Endothelial cell of umbilical vein (primary cell): ENCODE results near the gene TLR1. TPM values are rescaled to one million over a fixed set of nuclear protein-coding genes. Genes with fewer than 3 reads are reported as not detected.

ENCODE experiments used
- Bru-seq: library from RNA; stranded (reverse); fragments of 400-500 nt; gene quantifications from one replicate; lab custom pipeline; 2021; lab: Mats Ljungman, UMichigan
- BruChase-seq, 2 experiments: library from RNA; stranded (reverse); fragments of 400-500 nt; gene quantifications; one replicate each; lab custom pipeline; 2021; lab: Mats Ljungman, UMichigan
- BruUV-seq: library from RNA; stranded (reverse); fragments of 400-500 nt; replicated peaks from 2 replicates; lab custom pipeline; 2021; lab: Mats Ljungman, UMichigan
- CTCF ChIA-PET: fragments of 300-600, 350-600 bp; sonication (Branson Sonifier 250); formaldehyde crosslinking; loops from one replicate; lab custom pipeline; 2021; ENCODE audit warnings: antibody characterized with exemption, inconsistent platforms; lab: Charles Lee
- POLR2A ChIA-PET: fragments of 300-600, 350-600 bp; sonication (Branson Sonifier 250); formaldehyde crosslinking; loops from one replicate; lab custom pipeline; 2021; ENCODE audit warnings: antibody characterized with exemption, inconsistent platforms; lab: Charles Lee
- DNase-seq: peaks from one replicate; pipeline ENCODE4 v3.0.0-alpha.2; 2011; ENCODE audit warnings: low read depth, low spot score
- FAIRE-seq: peaks from 2 replicates; lab custom pipeline; 2011; peaks lifted over from hg19 to GRCh38; lab: Jason Lieb, UNC
- H2AFZ ChIP-seq: 2 replicates; pipeline ENCODE4 v1.6.0; 2012; ENCODE audit warnings: low read depth, low read length, control low read depth, inconsistent platforms
- H3K27ac ChIP-seq: 2 replicates; pipeline ENCODE4 v1.5.1; 2011; ENCODE audit warnings: low read depth, mild to moderate bottlenecking, control low read depth, low read length, moderate library complexity; ENCODE audit not compliant: insufficient read depth
- H3K27me3 ChIP-seq, 2 experiments: 2 replicates each; pipeline versions ENCODE4 v1.6.0 to v1.6.1; 2011; ENCODE audit warnings: low read length in 2 of 2, mixed read lengths in 1 of 2; ENCODE audit not compliant: control insufficient read depth in 2 of 2, insufficient read depth in 2 of 2
- H3K36me3 ChIP-seq, 2 experiments: 2 replicates in 1 of 2; 3 replicates in 1 of 2; pipeline ENCODE4 v1.5.1; 2011; ENCODE audit warnings: low read length in 2 of 2, mild to moderate bottlenecking in 1 of 2, moderate library complexity in 1 of 2; ENCODE audit not compliant: control insufficient read depth in 2 of 2, insufficient read depth in 2 of 2; ENCODE audit errors: extremely low read depth in 1 of 2
- H3K4me1 ChIP-seq: 3 replicates; pipeline ENCODE4 v1.5.1; 2011; ENCODE audit warnings: mild to moderate bottlenecking, low read length; ENCODE audit not compliant: control insufficient read depth, insufficient read depth; ENCODE audit errors: extremely low read depth
- H3K4me2 ChIP-seq: 2 replicates; pipeline ENCODE4 v1.6.1; 2011; ENCODE audit warnings: low read length, control low read depth, mixed read lengths; ENCODE audit not compliant: insufficient read depth
- H3K4me3 ChIP-seq, 3 experiments: fragments of 200-600 bp in 1 of 3; sonication (generic), shearing (Covaris generic) in 1 of 3; replicated peaks in 1 of 3; 2 replicates each; pipeline ENCODE4 v1.5.1; 2011 to 2016; ENCODE audit warnings: control low read depth in 3 of 3, low read length in 3 of 3, mild to moderate bottlenecking in 2 of 3, inconsistent platforms in 1 of 3, low read depth in 1 of 3, moderate library complexity in 1 of 3; ENCODE audit not compliant: insufficient read depth in 1 of 3
- H3K79me2 ChIP-seq: 2 replicates; pipeline ENCODE4 v1.6.0; 2012; ENCODE audit warnings: low read length, inconsistent platforms; ENCODE audit not compliant: control insufficient read depth, insufficient read depth
- H3K9ac ChIP-seq: replicated peaks from 2 replicates; pipeline ENCODE3; 2011; ENCODE audit warnings: low read length, control low read depth; ENCODE audit not compliant: insufficient read depth; ENCODE audit errors: extremely low read depth
- H3K9me1 ChIP-seq: replicated peaks from 3 replicates; pipeline ENCODE4 v1.6.0; 2011; ENCODE audit warnings: mild to moderate bottlenecking, low read length; ENCODE audit not compliant: control insufficient read depth, insufficient read depth; ENCODE audit errors: extremely low read depth
- H3K9me3 ChIP-seq: replicated peaks from 2 replicates; pipeline ENCODE4 v1.5.1; 2012; ENCODE audit warnings: low read length, inconsistent platforms; ENCODE audit not compliant: control insufficient read depth, insufficient read depth
- H4K20me1 ChIP-seq: replicated peaks from 2 replicates; pipeline ENCODE3; 2011; ENCODE audit warnings: mild to moderate bottlenecking, low read length; ENCODE audit not compliant: control insufficient read depth, insufficient read depth; ENCODE audit errors: extremely low read depth
- MYC ChIP-seq: IDR thresholded peaks from one replicate; pipeline ENCODE4 v1.6.1; 2011; ENCODE audit warnings: mild to moderate bottlenecking, low read depth, low read length
- dilution Hi-C: fragments of 300-500 bp; cut with MboI; formaldehyde crosslinking; loops from one replicate; pipeline ENCODE4 v1.15.0; 2019; ENCODE audit warnings: low sequenced_read_pairs; ENCODE audit not compliant: extremely low pct_ligation_motif_present
- intact Hi-C: fragments of 100-400 bp; cut with micrococcal nuclease; formaldehyde crosslinking; loops from one replicate; pipeline ENCODE4 v1.10.0; 2022
- long read RNA-seq: library from polyadenylated mRNA; stranded (forward); transcript quantifications from one replicate; pipeline ENCODE4 v2.0.0, GENCODE V29; 2021
- polyA minus RNA-seq, 3 experiments: library from RNA; depleted of rRNA, polyadenylated mRNA; stranded (reverse); fragments of >200 nt; gene quantifications; 1 replicate in 1 of 3; 2 replicates in 2 of 3; pipeline ENCODE4 v1.2.3, GENCODE V29; 2011
- polyA plus RNA-seq, 4 experiments: library from polyadenylated mRNA; depleted of rRNA in 3 of 4; stranded (reverse) in 3 of 4; unstranded in 1 of 4; fragments of >200 nt; gene quantifications; 2 replicates each; pipeline versions ENCODE4 v1.2.1 to v1.2.3, GENCODE V29; 2011 to 2012; ENCODE audit warnings: missing spikeins in 1 of 4
- total RNA-seq: library from RNA; stranded (reverse); gene quantifications from 2 replicates; pipeline ENCODE4 v1.2.3, GENCODE V29; 2021
- TF ChIP-seq, protein P1 (sequence below), 2 donors: IDR thresholded peaks; 1 replicate in 1 of 2; 2 replicates in 1 of 2; pipeline ENCODE4 v1.5.1; 2011; ENCODE audit warnings: low read length in 2 of 2, mild to moderate bottlenecking in 2 of 2, moderate library complexity in 2 of 2, control low read depth in 1 of 2, inconsistent platforms in 1 of 2, low read depth in 1 of 2; ENCODE audit not compliant: insufficient read depth in 1 of 2; ENCODE audit errors: extremely low read depth in 1 of 2

TLR1 gene, protein sequence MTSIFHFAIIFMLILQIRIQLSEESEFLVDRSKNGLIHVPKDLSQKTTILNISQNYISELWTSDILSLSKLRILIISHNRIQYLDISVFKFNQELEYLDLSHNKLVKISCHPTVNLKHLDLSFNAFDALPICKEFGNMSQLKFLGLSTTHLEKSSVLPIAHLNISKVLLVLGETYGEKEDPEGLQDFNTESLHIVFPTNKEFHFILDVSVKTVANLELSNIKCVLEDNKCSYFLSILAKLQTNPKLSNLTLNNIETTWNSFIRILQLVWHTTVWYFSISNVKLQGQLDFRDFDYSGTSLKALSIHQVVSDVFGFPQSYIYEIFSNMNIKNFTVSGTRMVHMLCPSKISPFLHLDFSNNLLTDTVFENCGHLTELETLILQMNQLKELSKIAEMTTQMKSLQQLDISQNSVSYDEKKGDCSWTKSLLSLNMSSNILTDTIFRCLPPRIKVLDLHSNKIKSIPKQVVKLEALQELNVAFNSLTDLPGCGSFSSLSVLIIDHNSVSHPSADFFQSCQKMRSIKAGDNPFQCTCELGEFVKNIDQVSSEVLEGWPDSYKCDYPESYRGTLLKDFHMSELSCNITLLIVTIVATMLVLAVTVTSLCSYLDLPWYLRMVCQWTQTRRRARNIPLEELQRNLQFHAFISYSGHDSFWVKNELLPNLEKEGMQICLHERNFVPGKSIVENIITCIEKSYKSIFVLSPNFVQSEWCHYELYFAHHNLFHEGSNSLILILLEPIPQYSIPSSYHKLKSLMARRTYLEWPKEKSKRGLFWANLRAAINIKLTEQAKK
- 2.7 and 4.6 TPM in 2 replicates for total RNA-seq
- polyA plus RNA-seq = 0.59 and 0.81 TPM in 2 replicates
- 0.75 and 0.87 TPM in 2 replicates for polyA plus RNA-seq (2011; cell fraction: cytosol; rRNA removed)
- 0.53 and 0.66 TPM in 2 replicates for polyA plus RNA-seq (2011; cell fraction: nucleus; rRNA removed)
- 0.94 and 1.8 TPM in 2 replicates for polyA plus RNA-seq (2012)
- 1.5 and 3.0 TPM in 2 replicates for polyA minus RNA-seq
- not detected for polyA minus RNA-seq (2011; cell fraction: cytosol; rRNA and poly(A)+ RNA removed)
- polyA minus RNA-seq (2011; cell fraction: nucleus; rRNA and poly(A)+ RNA removed) = 1.2 and 1.5 TPM in 2 replicates
- Bru-seq, nascent RNA = percentile 39 among the genes with signal in this experiment
- percentile 46 among the genes with signal in this experiment for BruChase-seq, experiment 1, labeled RNA remaining after a 6-hour chase
- percentile 55 among the genes with signal in this experiment for BruChase-seq, experiment 2, labeled RNA remaining after a 2-hour chase
- long read RNA-seq, partial matches to known transcripts = 0 of 5 reads
- long read RNA-seq, other reads (novel, unspliced or antisense) = 4 of 5 reads

DNA sequence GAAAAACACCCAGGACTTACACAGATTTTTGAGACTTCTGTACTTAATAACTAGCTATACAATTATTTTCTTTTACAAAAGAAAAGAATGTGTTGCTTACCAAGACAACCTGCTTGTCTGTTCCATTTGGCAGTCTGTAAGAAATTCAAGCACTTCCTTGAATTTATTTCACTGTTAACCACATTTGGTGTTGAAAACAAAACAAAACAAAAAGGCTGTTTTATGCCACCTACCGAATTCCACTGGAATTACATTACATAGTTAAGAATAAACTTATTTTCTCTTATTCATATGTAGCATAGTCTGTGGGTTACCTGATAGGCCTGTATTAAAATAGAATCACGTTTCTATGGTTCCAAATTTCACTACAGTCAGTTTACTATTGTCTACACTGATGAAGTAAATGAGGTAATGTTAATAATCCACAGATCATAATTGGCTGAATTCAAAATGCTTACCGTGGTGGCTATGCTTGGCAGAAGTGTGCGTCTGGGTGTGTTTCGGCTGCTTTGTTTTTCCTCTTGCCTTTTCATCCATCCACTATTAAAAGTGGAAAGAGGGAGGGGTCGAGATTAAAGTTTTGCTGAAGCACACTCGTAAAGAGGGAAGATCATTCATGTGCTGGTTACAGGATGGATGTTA is at the start of gene TLR1:
Gene TLR1, minus strand, starts transcription at position 138 of the 642 bp plus-strand sequence. CDS start 5,960 bp downstream, outside the sequence.
- Histone ChIP-seq H3K27ac (peak within 1 kb of the TSS; percentile 30), H3K4me3 (peak within 1 kb of the TSS in 2 of 3 experiments; percentile 11 to 54), H3K27me3 (no peaks in the 10 kb centered on the region), H3K9ac (peak within 1 kb of the TSS; percentile 39), H3K9me3 (no peaks in the 10 kb centered on the region), H3K4me1 (peaks cover 19% of the 10 kb centered on the region), H4K20me1 (no peaks in the 10 kb centered on the region), H2AFZ (peak within 1 kb of the TSS; percentile 100), H3K79me2 (no peaks in the 10 kb centered on the region), H3K9me1 (no peaks in the 10 kb centered on the region), H3K4me2 (peak within 1 kb of the TSS; percentile 80), H3K36me3 (no peaks in the 10 kb centered on the region)
- ChIA-PET POLR2A (no interaction called here), CTCF (interaction anchor here (0.7 to 4.6 kb wide), 32 partner anchors 8 to 631 kb away, joined by 3 to 31 read pairs (median 4); partner anchors contain the start of gene TLR10)
- peak; percentile 89 for DNase-seq
- dilution Hi-C loops (no loop called here), intact Hi-C loops (loop anchor here (1.0 to 2.0 kb wide), 2 partner anchors 45 to 52 kb away; partner anchors contain the start of gene TLR6)
- TF ChIP-seq, protein P1, sequence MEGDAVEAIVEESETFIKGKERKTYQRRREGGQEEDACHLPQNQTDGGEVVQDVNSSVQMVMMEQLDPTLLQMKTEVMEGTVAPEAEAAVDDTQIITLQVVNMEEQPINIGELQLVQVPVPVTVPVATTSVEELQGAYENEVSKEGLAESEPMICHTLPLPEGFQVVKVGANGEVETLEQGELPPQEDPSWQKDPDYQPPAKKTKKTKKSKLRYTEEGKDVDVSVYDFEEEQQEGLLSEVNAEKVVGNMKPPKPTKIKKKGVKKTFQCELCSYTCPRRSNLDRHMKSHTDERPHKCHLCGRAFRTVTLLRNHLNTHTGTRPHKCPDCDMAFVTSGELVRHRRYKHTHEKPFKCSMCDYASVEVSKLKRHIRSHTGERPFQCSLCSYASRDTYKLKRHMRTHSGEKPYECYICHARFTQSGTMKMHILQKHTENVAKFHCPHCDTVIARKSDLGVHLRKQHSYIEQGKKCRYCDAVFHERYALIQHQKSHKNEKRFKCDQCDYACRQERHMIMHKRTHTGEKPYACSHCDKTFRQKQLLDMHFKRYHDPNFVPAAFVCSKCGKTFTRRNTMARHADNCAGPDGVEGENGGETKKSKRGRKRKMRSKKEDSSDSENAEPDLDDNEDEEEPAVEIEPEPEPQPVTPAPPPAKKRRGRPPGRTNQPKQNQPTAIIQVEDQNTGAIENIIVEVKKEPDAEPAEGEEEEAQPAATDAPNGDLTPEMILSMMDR (IDR thresholded peaks at IDR 0.05; ENCODE audit: extremely low read depth in 1 of 2, insufficient read depth in 1 of 2, low read depth in 1 of 2, low read length in 2 of 2) = peak; percentile 15 to 36
- TF ChIP-seq MYC = no peak
- BruUV-seq = no TSS peak
- peak; percentile 89 for FAIRE-seq
